ENCODE results near the gene DNAJC18.
A peak's percentile ranks its signal among the peaks of the same experiment; 100 is the strongest.
"Not testable (repeated sequence)": the region's sequence is repeated elsewhere in the genome, so short reads cannot be mapped to it uniquely, and the experiment has no call there.

Gene DNAJC18

DNA sequence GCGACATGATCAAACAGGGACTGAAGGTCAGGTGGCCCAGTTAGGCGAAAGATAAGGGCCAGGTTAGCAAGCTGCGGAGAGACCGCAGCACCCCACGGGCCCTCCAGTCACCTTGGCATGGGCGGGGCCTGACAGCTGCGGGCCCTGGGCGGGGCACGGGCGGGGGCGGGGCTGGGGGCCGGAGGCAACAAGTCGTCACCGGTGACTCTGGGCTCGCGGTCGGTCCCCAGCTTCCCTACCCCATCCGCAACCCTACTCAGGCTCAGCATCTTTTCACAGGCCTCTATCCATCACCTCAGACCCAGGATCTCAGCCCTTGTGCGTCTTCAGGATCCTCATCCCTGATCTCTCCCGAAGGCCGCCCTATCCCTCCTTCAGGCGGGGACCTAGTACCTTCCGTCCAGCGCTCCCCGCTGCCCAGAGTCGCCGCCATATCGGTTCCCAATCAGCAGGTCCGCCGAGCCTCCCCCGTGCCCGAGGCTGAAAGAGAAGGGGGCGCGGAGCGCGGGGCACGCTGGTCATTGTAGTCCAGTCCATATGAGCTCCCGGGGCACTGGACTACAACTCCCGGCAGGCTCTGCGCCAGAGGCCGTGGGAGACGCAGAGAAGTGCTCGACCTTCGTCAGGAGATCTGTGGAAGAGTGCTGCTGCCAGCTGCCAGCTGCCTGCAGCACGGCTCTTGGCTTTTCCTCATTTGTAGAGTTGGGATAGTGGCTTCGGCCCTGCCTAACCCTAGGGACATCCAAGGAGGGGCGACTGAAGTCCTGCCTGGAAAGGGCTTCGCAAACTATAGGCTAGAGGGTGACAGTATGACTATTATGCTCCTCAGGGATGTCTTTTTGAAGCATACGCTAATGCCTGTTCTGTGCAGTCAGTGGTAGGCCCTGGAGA is at the start of gene DNAJC18:
TSS of gene DNAJC18 (minus strand) at position 513 of the 891 bp plus-strand sequence. CDS start at position 433, 80 bp downstream.
- no peak for TF ChIP-seq EZH2 (IDR thresholded peaks at IDR 0.05; ENCODE audit: borderline replicate concordance, low read length)
- TF ChIP-seq, protein P1, sequence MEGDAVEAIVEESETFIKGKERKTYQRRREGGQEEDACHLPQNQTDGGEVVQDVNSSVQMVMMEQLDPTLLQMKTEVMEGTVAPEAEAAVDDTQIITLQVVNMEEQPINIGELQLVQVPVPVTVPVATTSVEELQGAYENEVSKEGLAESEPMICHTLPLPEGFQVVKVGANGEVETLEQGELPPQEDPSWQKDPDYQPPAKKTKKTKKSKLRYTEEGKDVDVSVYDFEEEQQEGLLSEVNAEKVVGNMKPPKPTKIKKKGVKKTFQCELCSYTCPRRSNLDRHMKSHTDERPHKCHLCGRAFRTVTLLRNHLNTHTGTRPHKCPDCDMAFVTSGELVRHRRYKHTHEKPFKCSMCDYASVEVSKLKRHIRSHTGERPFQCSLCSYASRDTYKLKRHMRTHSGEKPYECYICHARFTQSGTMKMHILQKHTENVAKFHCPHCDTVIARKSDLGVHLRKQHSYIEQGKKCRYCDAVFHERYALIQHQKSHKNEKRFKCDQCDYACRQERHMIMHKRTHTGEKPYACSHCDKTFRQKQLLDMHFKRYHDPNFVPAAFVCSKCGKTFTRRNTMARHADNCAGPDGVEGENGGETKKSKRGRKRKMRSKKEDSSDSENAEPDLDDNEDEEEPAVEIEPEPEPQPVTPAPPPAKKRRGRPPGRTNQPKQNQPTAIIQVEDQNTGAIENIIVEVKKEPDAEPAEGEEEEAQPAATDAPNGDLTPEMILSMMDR (IDR thresholded peaks at IDR 0.05; ENCODE audit: low read length), result no peak
- H4K20me1 ChIP-seq (ENCODE audit: insufficient read depth, low read length), result no peaks in the 10 kb centered on the region

DNA sequence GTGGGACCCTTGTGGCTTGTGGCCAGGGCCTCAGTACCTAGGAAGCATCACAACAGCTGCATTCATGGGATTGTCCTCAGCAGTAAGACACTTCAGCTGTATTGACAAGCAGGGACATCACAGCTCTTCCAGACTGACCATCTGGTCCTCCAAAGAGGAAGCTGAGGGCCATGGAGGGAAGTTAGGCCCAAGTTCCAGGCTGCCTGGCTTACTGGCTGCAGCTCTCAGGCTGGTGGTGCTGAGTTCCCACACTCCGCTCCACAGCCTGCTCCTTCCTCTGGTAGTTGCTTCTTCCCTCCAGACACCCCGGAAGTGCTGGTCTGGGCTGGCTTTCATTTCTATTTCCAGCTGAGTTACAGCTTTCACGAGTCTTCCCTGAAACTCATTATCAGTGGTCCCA is 48.9 kb upstream of the DNAJC18 start:
- TF ChIP-seq EZH2 (IDR thresholded peaks at IDR 0.05; ENCODE audit: borderline replicate concordance, low read length), result no peak
- TF ChIP-seq, protein P1 (IDR thresholded peaks at IDR 0.05; ENCODE audit: low read length), result no peak

More for the DNA sequence above, at the start of gene DNAJC18:
- Histone ChIP-seq H3F3A (ENCODE audit: insufficient read depth, low read length) (no peaks in the 10 kb centered on the region), H3K9ac (ENCODE audit: low read length) (peak within 1 kb of the TSS; percentile 88), H3K27ac (ENCODE audit: low read depth, low read length, poor library complexity, severe bottlenecking) (peak within 1 kb of the TSS; percentile 47), H2AFZ (ENCODE audit: low read length) (peak within 1 kb of the TSS; percentile 89; the same call in 1 of the 2 replicates), H3K4me3 (ENCODE audit: low read depth, low read length, poor library complexity, severe bottlenecking) (peak within 1 kb of the TSS; percentile 89), H3K9me2 (ENCODE audit: low read depth, low read length) (no peaks in the 10 kb centered on the region), H3K4me2 (ENCODE audit: low read length) (peak within 1 kb of the TSS; percentile 85), H3K27me3 (ENCODE audit: insufficient read depth, low read length) (no peaks in the 10 kb centered on the region), H3K4me1 (ENCODE audit: insufficient read depth, low read length, severe bottlenecking) (peaks cover 11% of the 10 kb centered on the region), H3K9me3 (ENCODE audit: low read length) (no peaks in the 10 kb centered on the region), H3K79me2 (ENCODE audit: insufficient read depth, low read length) (no peaks in the 10 kb centered on the region), H3K36me3 (ENCODE audit: insufficient read depth, low read length) (no peaks in the 10 kb centered on the region)

DNA sequence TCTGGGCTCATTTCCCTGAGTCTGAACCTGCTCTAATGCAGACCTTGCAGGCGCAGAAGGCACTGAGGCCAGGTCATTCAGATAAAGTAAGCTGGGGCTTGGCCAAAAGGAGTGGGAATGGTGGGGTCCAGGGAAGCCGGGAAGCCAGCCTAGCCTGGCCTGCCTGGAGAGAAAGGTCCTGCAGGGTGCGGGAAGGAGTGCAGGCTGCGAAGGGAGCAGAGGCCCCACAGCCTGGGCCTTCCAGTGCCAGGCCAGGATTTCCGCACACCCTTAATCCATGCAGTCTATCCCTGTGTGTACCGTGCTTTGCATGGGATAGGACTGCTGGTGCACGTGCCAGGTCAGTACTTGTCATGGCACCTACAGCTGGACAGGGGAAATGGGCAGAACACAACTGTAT is 46.9 kb upstream of the DNAJC18 start:
- H3K27ac ChIP-seq (ENCODE audit: low read depth, low read length, poor library complexity, severe bottlenecking), result no peak overlapping the region
- no peaks in the 10 kb centered on the region for H3K9me2 ChIP-seq (ENCODE audit: low read depth, low read length)
- no peak overlapping the region for H3K4me2 ChIP-seq (ENCODE audit: low read length)
- 0 out of 2 replicates have a peak, but pooled peaks cover 5% of the 10 kb centered on the region for H3K27me3 ChIP-seq (ENCODE audit: insufficient read depth, low read length)
- H3K79me2 ChIP-seq (ENCODE audit: insufficient read depth, low read length), result no peaks in the 10 kb centered on the region
- H3K4me3 ChIP-seq (ENCODE audit: low read depth, low read length, poor library complexity, severe bottlenecking), result no peak overlapping the region
- no peaks in the 10 kb centered on the region for H3K9me3 ChIP-seq (ENCODE audit: low read length)
- H3K4me1 ChIP-seq (ENCODE audit: insufficient read depth, low read length, severe bottlenecking), result no peaks in the 10 kb centered on the region
- no peak for TF ChIP-seq EZH2 (IDR thresholded peaks at IDR 0.05; ENCODE audit: borderline replicate concordance, low read length)
- TF ChIP-seq, protein P1 (IDR thresholded peaks at IDR 0.05; ENCODE audit: low read length), result no peak
- no peaks in the 10 kb centered on the region for H3F3A ChIP-seq (ENCODE audit: insufficient read depth, low read length)
- H4K20me1 ChIP-seq (ENCODE audit: insufficient read depth, low read length), result no peaks in the 10 kb centered on the region
- no peak overlapping the region for H3K9ac ChIP-seq (ENCODE audit: low read length)
- no peak overlapping the region for H2AFZ ChIP-seq (ENCODE audit: low read length)
- H3K36me3 ChIP-seq (ENCODE audit: insufficient read depth, low read length), result no peaks in the 10 kb centered on the region

More for the DNA sequence above, 48.9 kb upstream of the DNAJC18 start:
- no peaks in the 10 kb centered on the region for H3K4me1 ChIP-seq (ENCODE audit: insufficient read depth, low read length, severe bottlenecking)
- H3K27me3 ChIP-seq (ENCODE audit: insufficient read depth, low read length), result 0 out of 2 replicates have a peak, but pooled peaks cover 5% of the 10 kb centered on the region
- no peaks in the 10 kb centered on the region for H4K20me1 ChIP-seq (ENCODE audit: insufficient read depth, low read length)
- no peak overlapping the region for H3K4me2 ChIP-seq (ENCODE audit: low read length)
- no peaks in the 10 kb centered on the region for H3F3A ChIP-seq (ENCODE audit: insufficient read depth, low read length)
- no peak overlapping the region for H2AFZ ChIP-seq (ENCODE audit: low read length)
- no peak overlapping the region for H3K4me3 ChIP-seq (ENCODE audit: low read depth, low read length, poor library complexity, severe bottlenecking)
- no peaks in the 10 kb centered on the region for H3K79me2 ChIP-seq (ENCODE audit: insufficient read depth, low read length)
- no peak overlapping the region for H3K27ac ChIP-seq (ENCODE audit: low read depth, low read length, poor library complexity, severe bottlenecking)
- H3K36me3 ChIP-seq (ENCODE audit: insufficient read depth, low read length), result no peaks in the 10 kb centered on the region
- no peaks in the 10 kb centered on the region for H3K9me3 ChIP-seq (ENCODE audit: low read length)
- H3K9me2 ChIP-seq (ENCODE audit: low read depth, low read length), result no peaks in the 10 kb centered on the region
- H3K9ac ChIP-seq (ENCODE audit: low read length), result no peak overlapping the region

DNA sequence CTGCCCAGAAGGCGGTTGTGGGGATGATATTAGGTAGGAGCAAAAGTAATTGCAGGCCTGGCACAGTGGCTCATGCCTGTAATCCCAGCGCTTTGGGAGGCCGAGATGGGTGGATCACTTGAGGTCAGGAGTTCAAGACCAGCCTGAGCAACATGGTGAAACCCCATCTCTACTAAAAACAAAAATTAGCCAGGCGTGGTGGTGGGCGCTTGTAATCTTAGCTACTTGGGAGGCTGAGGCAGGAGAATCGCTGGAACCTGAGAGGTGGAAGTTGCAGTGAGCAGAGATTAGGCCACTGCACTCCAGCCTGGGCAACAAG is 43.5 kb upstream of the DNAJC18 start:
- not testable (repeated sequence) for H3K4me2 ChIP-seq (ENCODE audit: low read length); H4K20me1 ChIP-seq (ENCODE audit: insufficient read depth, low read length); H2AFZ ChIP-seq (ENCODE audit: low read length); H3K9me3 ChIP-seq (ENCODE audit: low read length); H3K36me3 ChIP-seq (ENCODE audit: insufficient read depth, low read length); H3K27ac ChIP-seq (ENCODE audit: low read depth, low read length, poor library complexity, severe bottlenecking); H3K4me3 ChIP-seq (ENCODE audit: low read depth, low read length, poor library complexity, severe bottlenecking); H3K9ac ChIP-seq (ENCODE audit: low read length); H3K4me1 ChIP-seq (ENCODE audit: insufficient read depth, low read length, severe bottlenecking); H3F3A ChIP-seq (ENCODE audit: insufficient read depth, low read length); H3K79me2 ChIP-seq (ENCODE audit: insufficient read depth, low read length); H3K27me3 ChIP-seq (ENCODE audit: insufficient read depth, low read length); H3K9me2 ChIP-seq (ENCODE audit: low read depth, low read length)

Data from OCI-LY1 (cell line).